ENCODE measurements around the gene ANKRD6. TPM values are rescaled to one million over a fixed set of nuclear protein-coding genes. Genes with fewer than 3 reads are reported as not detected.
A peak's percentile ranks its signal among the peaks of the same experiment; 100 is the strongest.

ANKRD6 gene
- total RNA-seq, 1 experiment from 2014 or later, result 25.4 TPM

DNA sequence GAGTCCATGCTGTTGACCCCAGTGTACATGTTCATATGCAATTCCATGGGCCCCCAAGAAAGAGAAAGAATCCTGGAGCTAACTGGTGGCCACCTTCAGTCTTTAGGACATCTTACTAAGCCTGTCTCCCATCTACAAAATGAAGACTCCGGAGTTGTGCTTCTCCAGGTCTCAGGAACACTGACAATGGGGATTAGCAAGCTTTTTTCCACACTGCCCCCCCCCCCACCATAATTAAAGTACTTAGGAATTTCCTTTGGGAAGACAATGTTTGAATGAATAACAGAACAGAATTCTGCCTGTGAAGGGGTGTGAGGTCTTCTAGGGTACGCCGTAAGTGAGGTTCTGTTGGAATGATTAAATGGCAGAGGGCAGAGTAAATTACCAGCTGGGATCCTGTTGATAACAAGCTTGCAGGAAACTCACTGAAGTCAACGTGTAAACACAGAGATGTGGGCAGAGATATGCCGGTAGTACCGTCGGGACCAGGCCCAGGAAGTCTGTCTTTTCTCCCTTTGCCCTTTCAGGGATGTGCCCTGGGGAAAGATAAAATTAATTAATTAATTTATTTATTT, 63.1 kb downstream of the ANKRD6 start:
- no peaks in the 10 kb centered on the region for H3K9me3 ChIP-seq (ENCODE audit: low read depth, low read length, poor library complexity, severe bottlenecking)
- CTCF ChIA-PET, result no interaction called here
- no peak overlapping the region for H3K4me3 ChIP-seq (ENCODE audit: low read depth, low read length, poor library complexity, severe bottlenecking)
- H3K27ac ChIP-seq (ENCODE audit: low read depth, low read length, poor library complexity, severe bottlenecking), result no peak overlapping the region
- H3K4me1 ChIP-seq (ENCODE audit: insufficient read depth, low read length, poor library complexity, severe bottlenecking), result peaks cover 10% of the 10 kb centered on the region
- no peaks in the 10 kb centered on the region for H3K27me3 ChIP-seq (replicated peaks; ENCODE audit: insufficient read depth, low read depth, low read length, poor library complexity)
- POLR2A ChIA-PET (ENCODE audit: low non-redundant PET), result interaction anchor here (0.6 kb wide), 1 partner anchor 547 kb away, joined by 10 read pairs; no protein-coding TSS in a partner anchor
- DNase-seq (ENCODE audit: low spot score), result no peak
- intact Hi-C loops (cut with micrococcal nuclease; ENCODE audit: unreplicated experiment), result no loop called here
- no peak for TF ChIP-seq EZH2 (IDR thresholded peaks at IDR 0.05; ENCODE audit: borderline replicate concordance, low read depth, low read length, poor library complexity, severe bottlenecking)
- TF ChIP-seq, protein P1, sequence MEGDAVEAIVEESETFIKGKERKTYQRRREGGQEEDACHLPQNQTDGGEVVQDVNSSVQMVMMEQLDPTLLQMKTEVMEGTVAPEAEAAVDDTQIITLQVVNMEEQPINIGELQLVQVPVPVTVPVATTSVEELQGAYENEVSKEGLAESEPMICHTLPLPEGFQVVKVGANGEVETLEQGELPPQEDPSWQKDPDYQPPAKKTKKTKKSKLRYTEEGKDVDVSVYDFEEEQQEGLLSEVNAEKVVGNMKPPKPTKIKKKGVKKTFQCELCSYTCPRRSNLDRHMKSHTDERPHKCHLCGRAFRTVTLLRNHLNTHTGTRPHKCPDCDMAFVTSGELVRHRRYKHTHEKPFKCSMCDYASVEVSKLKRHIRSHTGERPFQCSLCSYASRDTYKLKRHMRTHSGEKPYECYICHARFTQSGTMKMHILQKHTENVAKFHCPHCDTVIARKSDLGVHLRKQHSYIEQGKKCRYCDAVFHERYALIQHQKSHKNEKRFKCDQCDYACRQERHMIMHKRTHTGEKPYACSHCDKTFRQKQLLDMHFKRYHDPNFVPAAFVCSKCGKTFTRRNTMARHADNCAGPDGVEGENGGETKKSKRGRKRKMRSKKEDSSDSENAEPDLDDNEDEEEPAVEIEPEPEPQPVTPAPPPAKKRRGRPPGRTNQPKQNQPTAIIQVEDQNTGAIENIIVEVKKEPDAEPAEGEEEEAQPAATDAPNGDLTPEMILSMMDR (conservative IDR thresholded peaks at IDR 0.05; ENCODE audit: low read depth, low read length), result no peak
- BruUV-seq (replicated peaks), result no TSS peak
- no peaks in the 10 kb centered on the region for H3K36me3 ChIP-seq (ENCODE audit: insufficient read depth, low read length, poor library complexity, severe bottlenecking)

DNA sequence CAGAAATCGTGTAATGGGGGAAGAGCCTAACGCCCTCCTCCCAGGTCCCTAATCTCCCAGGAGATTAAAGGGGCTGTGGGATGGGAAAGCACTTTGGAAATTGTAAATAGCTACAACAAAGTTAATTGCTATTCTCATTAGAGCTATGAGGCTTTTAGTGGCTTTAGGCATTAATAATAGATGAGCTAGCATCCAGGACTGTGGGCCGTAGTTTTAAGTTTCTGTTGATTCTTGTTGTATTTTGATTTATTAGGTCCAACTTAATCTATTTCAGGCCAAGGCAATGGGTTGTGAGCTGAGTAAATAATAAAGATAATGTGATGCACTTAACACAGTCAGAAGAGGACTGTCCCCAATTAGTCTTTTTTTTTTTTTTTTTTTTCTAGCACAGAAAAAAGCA, 67.7 kb downstream of the ANKRD6 start:
- peak; percentile 44 for DNase-seq (ENCODE audit: low spot score)
- H3K4me3 ChIP-seq (ENCODE audit: low read depth, low read length, poor library complexity, severe bottlenecking), result no peak overlapping the region
- no peaks in the 10 kb centered on the region for H3K27me3 ChIP-seq (replicated peaks; ENCODE audit: insufficient read depth, low read depth, low read length, poor library complexity)
- intact Hi-C loops (cut with micrococcal nuclease; ENCODE audit: unreplicated experiment), result no loop called here
- H3K27ac ChIP-seq (ENCODE audit: low read depth, low read length, poor library complexity, severe bottlenecking), result no peak overlapping the region
- peaks cover 18% of the 10 kb centered on the region for H3K4me1 ChIP-seq (ENCODE audit: insufficient read depth, low read length, poor library complexity, severe bottlenecking)
- H3K36me3 ChIP-seq (ENCODE audit: insufficient read depth, low read length, poor library complexity, severe bottlenecking), result no peaks in the 10 kb centered on the region
- POLR2A ChIA-PET (ENCODE audit: low non-redundant PET), result no interaction called here
- no peaks in the 10 kb centered on the region for H3K9me3 ChIP-seq (ENCODE audit: low read depth, low read length, poor library complexity, severe bottlenecking)
- CTCF ChIA-PET, result no interaction called here
- TF ChIP-seq, protein P1 (conservative IDR thresholded peaks at IDR 0.05; ENCODE audit: low read depth, low read length), result no peak
- TF ChIP-seq EZH2 (IDR thresholded peaks at IDR 0.05; ENCODE audit: borderline replicate concordance, low read depth, low read length, poor library complexity, severe bottlenecking), result no peak
- BruUV-seq (replicated peaks), result no TSS peak

- Histone ChIP-seq H3K36me3 (ENCODE audit: insufficient read depth, low read length, poor library complexity, severe bottlenecking) (no peaks in the 10 kb centered on the region), H3K4me1 (ENCODE audit: insufficient read depth, low read length, poor library complexity, severe bottlenecking) (peaks cover 18% of the 10 kb centered on the region), H3K9me3 (ENCODE audit: low read depth, low read length, poor library complexity, severe bottlenecking) (no peaks in the 10 kb centered on the region), H3K4me3 (ENCODE audit: low read depth, low read length, poor library complexity, severe bottlenecking) (no peak overlapping the region), H3K27me3 (replicated peaks; ENCODE audit: insufficient read depth, low read depth, low read length, poor library complexity) (no peaks in the 10 kb centered on the region), H3K27ac (ENCODE audit: low read depth, low read length, poor library complexity, severe bottlenecking) (no peak overlapping the region)
- no TSS peak for BruUV-seq (replicated peaks)
- TF ChIP-seq, protein P1 (conservative IDR thresholded peaks at IDR 0.05; ENCODE audit: low read depth, low read length), result no peak
- TF ChIP-seq EZH2 (IDR thresholded peaks at IDR 0.05; ENCODE audit: borderline replicate concordance, low read depth, low read length, poor library complexity, severe bottlenecking), result no peak
- DNase-seq (ENCODE audit: low spot score), result peak; percentile 54
- intact Hi-C loops (cut with micrococcal nuclease; ENCODE audit: unreplicated experiment), result no loop called here
- POLR2A ChIA-PET (ENCODE audit: low non-redundant PET), result no interaction called here
- CTCF ChIA-PET, result no interaction called here
Measured at GRCh38 chr6:89501222-89501621, 68.3 kb downstream of the ANKRD6 start.

All from A673 (cell line).